HepG2 (cell line): ENCODE data around the gene PGAP3. TPM values are rescaled to one million over a fixed set of nuclear protein-coding genes. Genes with fewer than 3 reads are reported as not detected.
A peak's percentile ranks its signal among the peaks of the same experiment; 100 is the strongest.

Source experiments
- ATF2 ChIP-seq: sonication (generic); formaldehyde crosslinking; IDR thresholded peaks from 2 replicates; pipeline ENCODE4 v1.4.0; 2020; ENCODE audit warnings: missing genetic modification reagents
- CTCF ChIP-seq: sonication (generic); formaldehyde crosslinking; IDR thresholded peaks from 2 replicates; pipeline ENCODE4 v1.5.0; 2020; ENCODE audit warnings: mild to moderate bottlenecking, missing genetic modification reagents, moderate library complexity
- IRF9 ChIP-seq: sonication (generic); formaldehyde crosslinking; IDR thresholded peaks from 2 replicates; pipeline ENCODE4 v1.8.0; 2022; ENCODE audit warnings: missing genetic modification reagents, mild to moderate bottlenecking, borderline replicate concordance
- KDM6A ChIP-seq: IDR thresholded peaks from 2 replicates; pipeline ENCODE4 v1.6.1; 2016; ENCODE audit warnings: low read depth
- SALL2 ChIP-seq: sonication (generic); formaldehyde crosslinking; IDR thresholded peaks from 2 replicates; pipeline ENCODE4 v1.8.1; 2023; ENCODE audit warnings: mild to moderate bottlenecking, missing genetic modification reagents, inconsistent platforms
- SAP130 ChIP-seq: IDR thresholded peaks from 2 replicates; pipeline ENCODE4 v1.6.1; 2016; ENCODE audit warnings: low read depth
- STAG1 ChIP-seq: sonication (generic); formaldehyde crosslinking; IDR thresholded peaks from 2 replicates; pipeline ENCODE4 v1.4.0; 2020; ENCODE audit warnings: missing genetic modification reagents
- TFDP1 ChIP-seq: IDR thresholded peaks from 2 replicates; pipeline ENCODE4 v1.6.1; 2016; ENCODE audit warnings: missing compliant biosample characterization, missing genetic modification reagents, borderline replicate concordance
- ZBTB33 ChIP-seq: sonication (generic); formaldehyde crosslinking; IDR thresholded peaks from 2 replicates; pipeline ENCODE4 v1.4.0; 2020; ENCODE audit warnings: missing genetic modification reagents
- ZFAT ChIP-seq: sonication (generic); formaldehyde crosslinking; conservative IDR thresholded peaks from 2 replicates; pipeline ENCODE4 v1.8.1; 2023; ENCODE audit warnings: missing genetic modification reagents, inconsistent platforms
- ZNF160 ChIP-seq: sonication (generic); formaldehyde crosslinking; IDR thresholded peaks from 2 replicates; pipeline ENCODE4 v1.8.0; 2022; ENCODE audit warnings: mild to moderate bottlenecking, inconsistent platforms, missing genetic modification reagents
- ZNF264 ChIP-seq: sonication (generic); formaldehyde crosslinking; IDR thresholded peaks from 2 replicates; pipeline ENCODE4 v1.4.0; 2020; ENCODE audit warnings: missing genetic modification reagents
- ZNF468 ChIP-seq: sonication (generic); formaldehyde crosslinking; IDR thresholded peaks from 2 replicates; pipeline ENCODE4 v1.8.0; 2022; ENCODE audit warnings: mild to moderate bottlenecking, moderate library complexity, missing genetic modification reagents
- ZNF609 ChIP-seq: sonication (generic); formaldehyde crosslinking; IDR thresholded peaks from 2 replicates; pipeline ENCODE4 v1.4.0; 2020; ENCODE audit warnings: mild to moderate bottlenecking, missing genetic modification reagents, borderline replicate concordance
- polyA plus RNA-seq, 8 experiments: library from polyadenylated mRNA; depleted of rRNA in 3 of 8; stranded (reverse) in 7 of 8; unstranded in 1 of 8; fragments of >200 nt; fragmentation: Illumina TruSeq in 4 of 8; extraction: Trizol in 4 of 8; gene quantifications; 2 replicates each; pipeline versions ENCODE4 v1.2.1 to v1.2.3, GENCODE V29; 2011 to 2016; ENCODE audit warnings: low read depth in 4 of 8, missing spikeins in 1 of 8, mixed read lengths in 1 of 8; ENCODE audit not compliant: insufficient read depth in 1 of 8
- total RNA-seq, 5 experiments: library from RNA; depleted of rRNA; stranded (reverse); fragments of >200 nt; fragmentation: Illumina TruSeq; extraction: Trizol; gene quantifications; 2 replicates each; pipeline ENCODE4 v1.2.3, GENCODE V29; 2016; ENCODE audit warnings: low read depth in 1 of 5

Gene PGAP3
- total and polyA plus RNA-seq, 2 of the 13 experiments (the other 11 are each of a cell fraction or from before 2014, with no cell fraction given): 11.9 to 14.6 TPM

GRCh38 chr17:39688945-39689344 is 1.1 kb upstream of the PGAP3 start (continued):
- TF ChIP-seq ZBTB33 (CRISPR knock-in tag) (no peak), SAP130 (peak; percentile 28; the same call in 1 of the 2 replicates), ATF2 (CRISPR knock-in tag) (no peak), ZNF160 (CRISPR knock-in tag) (no peak), STAG1 (CRISPR knock-in tag) (peak; percentile 60), ZNF468 (CRISPR knock-in tag) (0 out of 2 replicates have a peak, but pooled peaks have one; percentile 40), TFDP1 (no peak), SALL2 (CRISPR knock-in tag) (0 out of 2 replicates have a peak, but pooled peaks have one; percentile 38), ZFAT (CRISPR knock-in tag) (no peak), IRF9 (CRISPR knock-in tag) (0 out of 2 replicates have a peak, but pooled peaks have one; percentile 12), ZNF609 (CRISPR knock-in tag) (peak; percentile 5; the same call in 1 of the 2 replicates), ZNF264 (CRISPR knock-in tag) (0 out of 2 replicates have a peak, but pooled peaks have one; percentile 44), CTCF (CRISPR knock-in tag) (peak; percentile 57), KDM6A (no peak)
